Tracheal epithelial cell (primary cell): ENCODE measurements around the gene HOXA3. TPM values are rescaled to one million over a fixed set of nuclear protein-coding genes. Genes with fewer than 3 reads are reported as not detected.

Experiments
- total RNA-seq: library from RNA; depleted of rRNA; stranded (reverse); fragments of >200 nt; gene quantifications from 2 replicates; pipeline ENCODE4 v1.2.1, GENCODE V29; 2014

HOXA3 gene
- total RNA-seq, 1 donor from 2014 or later: 0.85 TPM

Other genes with a start within 250 kb of the HOXA3 start
- gene HOXA1, start 56.6 kb downstream of the HOXA3 start, total RNA-seq: 0.48 and 0.64 TPM in 2 replicates
- gene HOXA2, start 49.9 kb downstream of the HOXA3 start, total RNA-seq: not detected in 2 replicates
- 0.21 and 0.24 TPM in 2 replicates for gene HOXA4, start 21.8 kb downstream of the HOXA3 start, total RNA-seq
- 0.43 and 1.9 TPM in 2 replicates for gene HOXA5, start 8.9 kb downstream of the HOXA3 start, total RNA-seq
- 0.72 TPM in 1 of 2 replicates, not detected in the other for gene HOXA6, start 4.8 kb downstream of the HOXA3 start, total RNA-seq
- gene HOXA7, start 4.1 kb upstream of the HOXA3 start, total RNA-seq: 0.96 TPM in 1 of 2 replicates, not detected in the other
- gene HOXA9, start 13.0 kb upstream of the HOXA3 start, total RNA-seq: 4.3 TPM in 1 of 2 replicates, not detected in the other
- under 0.01 and 2.2 TPM in 2 replicates for gene HOXA10, start 21.7 kb upstream of the HOXA3 start, total RNA-seq
- 0.72 TPM in 1 of 2 replicates, not detected in the other for gene HOXA11, start 32.6 kb upstream of the HOXA3 start, total RNA-seq
- gene HOXA13, start 47.5 kb upstream of the HOXA3 start, total RNA-seq: not detected in 2 replicates
- not detected in 2 replicates for gene EVX1, start 90.2 kb upstream of the HOXA3 start, total RNA-seq